ENCODE data around the gene MAST3. TPM values are rescaled to one million over a fixed set of nuclear protein-coding genes. Genes with fewer than 3 reads are reported as not detected.

The MAST3 gene
- polyA plus RNA-seq, 1 of the 3 experiments (the other 2 are of a cell fraction): 4.5 TPM

GRCh38 chr19:18165794-18166544 lies 68.4 kb downstream of the MAST3 start (continued):
- TF ChIP-seq SMC3 (IDR thresholded peaks at IDR 0.05; ENCODE audit: low read depth, low read length) (no peak), FOXM1 (IDR thresholded peaks at IDR 0.05; ENCODE audit: low read depth) (no peak)

- TF ChIP-seq RAD21 (IDR thresholded peaks at IDR 0.05; ENCODE audit: low read length): no peak
- TF ChIP-seq MAX (IDR thresholded peaks at IDR 0.05; ENCODE audit: low read depth): no peak
- no peak for TF ChIP-seq NFIC (IDR thresholded peaks at IDR 0.05; ENCODE audit: borderline replicate concordance)
- TF ChIP-seq NRF1 (IDR thresholded peaks at IDR 0.05; ENCODE audit: low read depth, low read length): no peak
- no peak for TF ChIP-seq RFX5 (IDR thresholded peaks at IDR 0.05; ENCODE audit: low read length)
- no peak for TF ChIP-seq EP300 (IDR thresholded peaks at IDR 0.05; ENCODE audit: borderline replicate concordance in 1 of 2, low read depth in 1 of 2, low read length in 1 of 2)
- TF ChIP-seq, protein P1, sequence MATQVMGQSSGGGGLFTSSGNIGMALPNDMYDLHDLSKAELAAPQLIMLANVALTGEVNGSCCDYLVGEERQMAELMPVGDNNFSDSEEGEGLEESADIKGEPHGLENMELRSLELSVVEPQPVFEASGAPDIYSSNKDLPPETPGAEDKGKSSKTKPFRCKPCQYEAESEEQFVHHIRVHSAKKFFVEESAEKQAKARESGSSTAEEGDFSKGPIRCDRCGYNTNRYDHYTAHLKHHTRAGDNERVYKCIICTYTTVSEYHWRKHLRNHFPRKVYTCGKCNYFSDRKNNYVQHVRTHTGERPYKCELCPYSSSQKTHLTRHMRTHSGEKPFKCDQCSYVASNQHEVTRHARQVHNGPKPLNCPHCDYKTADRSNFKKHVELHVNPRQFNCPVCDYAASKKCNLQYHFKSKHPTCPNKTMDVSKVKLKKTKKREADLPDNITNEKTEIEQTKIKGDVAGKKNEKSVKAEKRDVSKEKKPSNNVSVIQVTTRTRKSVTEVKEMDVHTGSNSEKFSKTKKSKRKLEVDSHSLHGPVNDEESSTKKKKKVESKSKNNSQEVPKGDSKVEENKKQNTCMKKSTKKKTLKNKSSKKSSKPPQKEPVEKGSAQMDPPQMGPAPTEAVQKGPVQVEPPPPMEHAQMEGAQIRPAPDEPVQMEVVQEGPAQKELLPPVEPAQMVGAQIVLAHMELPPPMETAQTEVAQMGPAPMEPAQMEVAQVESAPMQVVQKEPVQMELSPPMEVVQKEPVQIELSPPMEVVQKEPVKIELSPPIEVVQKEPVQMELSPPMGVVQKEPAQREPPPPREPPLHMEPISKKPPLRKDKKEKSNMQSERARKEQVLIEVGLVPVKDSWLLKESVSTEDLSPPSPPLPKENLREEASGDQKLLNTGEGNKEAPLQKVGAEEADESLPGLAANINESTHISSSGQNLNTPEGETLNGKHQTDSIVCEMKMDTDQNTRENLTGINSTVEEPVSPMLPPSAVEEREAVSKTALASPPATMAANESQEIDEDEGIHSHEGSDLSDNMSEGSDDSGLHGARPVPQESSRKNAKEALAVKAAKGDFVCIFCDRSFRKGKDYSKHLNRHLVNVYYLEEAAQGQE (IDR thresholded peaks at IDR 0.05; ENCODE audit: low read depth, low read length): no peak
- no peak for TF ChIP-seq TEAD4 (IDR thresholded peaks at IDR 0.05; ENCODE audit: borderline replicate concordance, insufficient read depth)
- no peak for TF ChIP-seq TAF1 (IDR thresholded peaks at IDR 0.05; ENCODE audit: borderline replicate concordance, low read depth, low read length)
- DNase-seq: peak; percentile 11
- Histone ChIP-seq H4K20me1 (ENCODE audit: insufficient read depth) (no peaks in the 10 kb centered on the region), H3K27ac (ENCODE audit: low read depth in 2 of 2, low read length in 1 of 2) (no peak overlapping the region), H3K4me1 (ENCODE audit: control insufficient read depth in 1 of 2, insufficient read depth in 2 of 2, low read depth in 1 of 2, low read length in 1 of 2) (peaks cover 0 to under 1% of the 10 kb centered on the region in 2 experiments; a peak in 1 of 4 replicates), H3K9me2 (no peaks in the 10 kb centered on the region), H3K4me2 (no peak overlapping the region), H2AFZ (ENCODE audit: low read depth) (no peak overlapping the region), H3K79me2 (ENCODE audit: insufficient read depth) (no peaks in the 10 kb centered on the region), H3K9ac (no peak overlapping the region), H3F3A (replicated peaks; ENCODE audit: insufficient read depth) (peaks cover 13% of the 10 kb centered on the region), H3K9me3 (no peaks in the 10 kb centered on the region), H3K36me3 (replicated peaks in 1 of 2; ENCODE audit: control insufficient read depth in 1 of 2, insufficient read depth in 2 of 2, low read length in 1 of 2) (peaks cover 35 to 40% of the 10 kb centered on the region in 2 experiments), H3K27me3 (ENCODE audit: insufficient read depth) (no peaks in the 10 kb centered on the region), H3K4me3 (ENCODE audit: low read depth in 2 of 2, low read length in 1 of 2) (no peak overlapping the region)
- ChIA-PET CTCF (interaction anchor here (1.5 to 9.4 kb wide), 5 partner anchors 13 to 112 kb away, joined by 4 to 78 read pairs (median 6); partner anchors contain the start of gene PIK3R2), POLR2A (interaction anchor here (1.7 kb wide), 1 partner anchor 57 kb away, joined by 4 read pairs; no protein-coding TSS in a partner anchor)
- 96% methylated on average over 16 of the region's 21 CpGs for WGBS (ENCODE audit: low lambda C conversion rate)
Measured at GRCh38 chr19:18167011-18167410, 69.4 kb downstream of the MAST3 start.
